ENCODE measurements around the gene C2orf49.

- TF ChIP-seq CTCF (IDR thresholded peaks at IDR 0.05 in 2 of 3, conservative IDR thresholded peaks at IDR 0.05 in 1 of 3; ENCODE audit: borderline replicate concordance in 1 of 3, insufficient read depth in 1 of 3, low read depth in 2 of 3, low read length in 2 of 3), result no peak
- TF ChIP-seq EZH2phosphoT487 (IDR thresholded peaks at IDR 0.05; ENCODE audit: borderline replicate concordance), result no peak
- TF ChIP-seq RAD21 (IDR thresholded peaks at IDR 0.05; ENCODE audit: low read depth), result no peak
- no peak for TF ChIP-seq SP1 (IDR thresholded peaks at IDR 0.05; ENCODE audit: low read depth)
- no peak for TF ChIP-seq POLR2A (IDR thresholded peaks at IDR 0.05; ENCODE audit: borderline replicate concordance, extremely low read depth, insufficient read depth, insufficient read length)
- no peak for TF ChIP-seq SIN3A (IDR thresholded peaks at IDR 0.05; ENCODE audit: low read depth)
- TF ChIP-seq POLR2AphosphoS5 (IDR thresholded peaks at IDR 0.05; ENCODE audit: low read depth, low read length), result no peak
- TF ChIP-seq CEBPB (IDR thresholded peaks at IDR 0.05; ENCODE audit: low read depth), result no peak
- TF ChIP-seq EZH2 (IDR thresholded peaks at IDR 0.05), result no peak
- no peak for TF ChIP-seq YY1 (IDR thresholded peaks at IDR 0.05; ENCODE audit: extremely low read depth, insufficient replicate concordance, low read depth, low read length)
- TF ChIP-seq REST (IDR thresholded peaks at IDR 0.05; ENCODE audit: low read depth), result no peak
- no peak for TF ChIP-seq CBX3 (IDR thresholded peaks at IDR 0.05; ENCODE audit: low read depth)
- no peak for TF ChIP-seq ZFX (IDR thresholded peaks at IDR 0.05)
These were observed 35.7 kb upstream of the C2orf49 start for GRCh38 chr2:105301646-105302045.
